GM23338 (cell line): Measurements from ENCODE around the gene PRAMEF11. TPM values are rescaled to one million over a fixed set of nuclear protein-coding genes. Genes with fewer than 3 reads are reported as not detected.
"Not testable (repeated sequence)": the region's sequence is repeated elsewhere in the genome, so short reads cannot be mapped to it uniquely, and the experiment has no call there.

Experiments
- ATAC-seq: fragments of 200-7000 bp; cut with Tn5 transposase; 3 replicates; pipeline ENCODE4 v1.9.1; 2020
- DNase-seq: peaks from one replicate; pipeline ENCODE4 v3.0.0-alpha.2; 2015; ENCODE audit warnings: low spot score
- H2AFZ ChIP-seq: fragments of 200-600 bp; sonication (generic); 2 replicates; pipeline ENCODE4 v1.8.0; 2016; ENCODE audit warnings: antibody characterized with exemption, mild to moderate bottlenecking, moderate library complexity
- H3F3A ChIP-seq: fragments of 200-600 bp; sonication (generic); replicated peaks from 2 replicates; pipeline ENCODE4 v1.8.0; 2017; ENCODE audit warnings: antibody characterized with exemption, mixed run types, low read depth
- H3K27ac ChIP-seq: fragments of 200-600 bp; sonication (generic); 2 replicates; pipeline ENCODE4 v1.6.1; 2016; ENCODE audit warnings: low read depth
- H3K27me3 ChIP-seq: fragments of 200-600 bp; sonication (generic); 2 replicates; pipeline ENCODE4 v1.8.0; 2016; ENCODE audit warnings: mild to moderate bottlenecking, mixed run types, moderate library complexity; ENCODE audit not compliant: insufficient read depth
- H3K36me3 ChIP-seq: fragments of 200-600 bp; sonication (generic); 2 replicates; pipeline ENCODE4 v1.8.0; 2016; ENCODE audit warnings: mild to moderate bottlenecking; ENCODE audit not compliant: insufficient read depth
- H3K4me1 ChIP-seq: fragments of 200-600 bp; sonication (generic); 2 replicates; pipeline ENCODE4 v1.8.0; 2016; ENCODE audit warnings: mild to moderate bottlenecking, moderate library complexity; ENCODE audit not compliant: insufficient read depth
- H3K4me2 ChIP-seq: fragments of 200-600 bp; sonication (generic); 2 replicates; pipeline ENCODE4 v1.7.1; 2017; ENCODE audit warnings: mixed run types
- H3K4me3 ChIP-seq: fragments of 200-600 bp; sonication (generic); 2 replicates; pipeline ENCODE4 v1.6.1; 2016; ENCODE audit warnings: mixed run types
- H3K79me2 ChIP-seq: fragments of 200-600 bp; sonication (generic); replicated peaks from 2 replicates; pipeline ENCODE4 v1.8.0; 2017; ENCODE audit warnings: mild to moderate bottlenecking; ENCODE audit not compliant: insufficient read depth
- H3K9me2 ChIP-seq: fragments of 200-600 bp; sonication (generic); 2 replicates; pipeline ENCODE4 v1.8.0; 2017; ENCODE audit not compliant: insufficient read depth
- H4K20me1 ChIP-seq: fragments of 200-600 bp; sonication (generic); replicated peaks from 2 replicates; pipeline ENCODE4 v1.8.0; 2017; ENCODE audit warnings: mild to moderate bottlenecking; ENCODE audit not compliant: insufficient read depth
- H3K27ac Mint-ChIP-seq: 2 replicates; pipeline ENCODE4 v1.8.0; 2020; ENCODE audit warnings: inconsistent platforms, mild to moderate bottlenecking, moderate library complexity, mixed read lengths
- H3K27me3 Mint-ChIP-seq: 3 replicates; pipeline ENCODE4 v1.8.0; 2022; ENCODE audit warnings: low read depth, mild to moderate bottlenecking, moderate library complexity, mixed read lengths, inconsistent platforms; ENCODE audit not compliant: insufficient read depth, poor library complexity
- H3K36me3 Mint-ChIP-seq: 3 replicates; pipeline ENCODE4 v1.8.0; 2021; ENCODE audit warnings: low read depth, mild to moderate bottlenecking, inconsistent platforms, moderate library complexity, mixed read lengths
- H3K4me1 Mint-ChIP-seq: 3 replicates; pipeline ENCODE4 v1.8.0; 2020; ENCODE audit warnings: mild to moderate bottlenecking, inconsistent platforms, mixed read lengths
- H3K4me3 Mint-ChIP-seq: 3 replicates; pipeline ENCODE4 v1.8.0; 2021; ENCODE audit warnings: moderate library complexity, mild to moderate bottlenecking, inconsistent platforms, mixed read lengths
- H3K9me3 Mint-ChIP-seq: 3 replicates; pipeline ENCODE4 v1.8.0; 2020; ENCODE audit warnings: moderate library complexity, mild to moderate bottlenecking, inconsistent platforms, mixed read lengths
- long read RNA-seq: library from polyadenylated mRNA; unstranded; transcript quantifications from one replicate; pipeline ENCODE4 v2.0.0, GENCODE V29; 2020; ENCODE audit not compliant: unreplicated experiment
- polyA plus RNA-seq: library from polyadenylated mRNA; unstranded; fragments of >200 nt; fragmentation: Nextera tagmentation; extraction: Ambion mirVana; gene quantifications from 2 replicates; pipeline ENCODE4 v1.2.1, GENCODE V29; 2016
- total RNA-seq: library from RNA; depleted of rRNA; stranded (reverse); fragments of >200 nt; shearing (Covaris generic); gene quantifications from 2 replicates; pipeline ENCODE4 v1.2.3, GENCODE V29; 2014; rRNA removed

Gene PRAMEF11
- total RNA-seq (not detected in 2 replicates), polyA plus RNA-seq (not detected in 2 replicates)
- long read RNA-seq, result 0 reads

- Mint-ChIP-seq H3K9me3 (peaks cover 61% of the 10 kb centered on the region), H3K36me3 (peaks cover 16% of the 10 kb centered on the region)
- not testable (repeated sequence) for H4K20me1 ChIP-seq, H3K4me3 Mint-ChIP-seq, H3K36me3 ChIP-seq, H3K4me1 Mint-ChIP-seq, H3K9me2 ChIP-seq, H3K27ac ChIP-seq, H3K4me1 ChIP-seq, H3K27me3 Mint-ChIP-seq, H2AFZ ChIP-seq, H3K4me2 ChIP-seq, H3F3A ChIP-seq, H3K27ac Mint-ChIP-seq, H3K4me3 ChIP-seq, H3K79me2 ChIP-seq, DNase-seq, ATAC-seq, H3K27me3 ChIP-seq
Measured at GRCh38 chr1:12831310-12831709, at the start of gene PRAMEF11. TSS of gene PRAMEF11 (minus strand) at chr1:12831410. CDS start at chr1:12828789, 2,621 bp downstream.

- H3K4me1 ChIP-seq, H3K36me3 Mint-ChIP-seq, H3K4me3 ChIP-seq, H3K27ac ChIP-seq, H3F3A ChIP-seq, H2AFZ ChIP-seq, H3K4me2 ChIP-seq, H3K4me3 Mint-ChIP-seq, ATAC-seq, H3K27me3 Mint-ChIP-seq, H3K36me3 ChIP-seq, H3K4me1 Mint-ChIP-seq, H4K20me1 ChIP-seq, H3K27ac Mint-ChIP-seq, DNase-seq, H3K27me3 ChIP-seq, H3K9me2 ChIP-seq, H3K79me2 ChIP-seq: not testable (repeated sequence)
- H3K9me3 Mint-ChIP-seq, result peaks cover 21% of the 10 kb centered on the region
Measured at GRCh38 chr1:12878453-12878852, 47.2 kb upstream of the PRAMEF11 start.

GRCh38 chr1:12863131-12863880, 32.1 kb upstream of the PRAMEF11 start:
- H3K4me3 Mint-ChIP-seq, H4K20me1 ChIP-seq, H3K36me3 ChIP-seq, H3K4me2 ChIP-seq, H3K4me1 Mint-ChIP-seq, H3K4me1 ChIP-seq, H3K9me2 ChIP-seq, DNase-seq, H3K27ac Mint-ChIP-seq, H3K27me3 ChIP-seq, H3K27ac ChIP-seq, H3K79me2 ChIP-seq, H2AFZ ChIP-seq, H3F3A ChIP-seq, H3K4me3 ChIP-seq, ATAC-seq, H3K27me3 Mint-ChIP-seq: not testable (repeated sequence)
- peaks cover 12% of the 10 kb centered on the region; the same call in 2 of the 3 replicates for H3K36me3 Mint-ChIP-seq
- H3K9me3 Mint-ChIP-seq, result peaks cover 58% of the 10 kb centered on the region

- H3F3A ChIP-seq, H4K20me1 ChIP-seq, H3K4me1 ChIP-seq, H3K27ac ChIP-seq, H3K9me2 ChIP-seq, H3K27me3 ChIP-seq, DNase-seq, H3K79me2 ChIP-seq, H3K36me3 ChIP-seq, H3K4me3 Mint-ChIP-seq, H3K27me3 Mint-ChIP-seq, H3K4me3 ChIP-seq, ATAC-seq, H2AFZ ChIP-seq, H3K4me2 ChIP-seq, H3K4me1 Mint-ChIP-seq, H3K27ac Mint-ChIP-seq: not testable (repeated sequence)
- Mint-ChIP-seq H3K36me3 (peaks cover 22% of the 10 kb centered on the region; the same call in 2 of the 3 replicates), H3K9me3 (peaks cover 91% of the 10 kb centered on the region)
Measured at GRCh38 chr1:12856786-12857185, 25.6 kb upstream of the PRAMEF11 start, which contains the start of gene PRAMEF2. TSS of gene PRAMEF2 (plus strand) at chr1:12857086. CDS start at chr1:12859010, 1,924 bp downstream.
